Pancreas (tissue), 10 donors: ENCODE measurements around the gene SERPINB1. TPM values are rescaled to one million over a fixed set of nuclear protein-coding genes. Genes with fewer than 3 reads are reported as not detected.

ENCODE experiments used
- ATAC-seq, 4 donors: fragments of 200-7000 bp; cut with Tn5 transposase; one replicate each; pipeline versions ENCODE4 v1.8.0 to v1.9.1; 2020; ENCODE audit warnings: mild to moderate bottlenecking in 4 of 4, moderate library complexity in 4 of 4
- DNase-seq, 6 donors: peaks; one replicate each; pipeline ENCODE4 v3.0.0-alpha.2; 2020
- FAIRE-seq: peaks from 2 replicates; lab custom pipeline; 2012; peaks lifted over from hg19 to GRCh38; lab: Jason Lieb, UNC
- H3K27ac ChIP-seq, 4 donors: fragments of 200-600 bp; sonication (generic); 1 replicate in 3 of 4; 2 replicates in 1 of 4; pipeline versions ENCODE4 v1.5.0 to v1.8.0; 2020
- H3K27me3 ChIP-seq, 4 donors: fragments of 200-600 bp; one replicate each; pipeline ENCODE4 v1.8.0; 2021
- H3K36me3 ChIP-seq, 3 donors: fragments of 200-600 bp; sonication (generic) in 1 of 3; one replicate each; pipeline versions ENCODE4 v1.5.0 to v1.8.0; 2020 to 2021
- H3K4me1 ChIP-seq, 3 donors: fragments of 200-600 bp; one replicate each; pipeline ENCODE4 v1.8.0; 2021
- H3K4me3 ChIP-seq, 4 donors: fragments of 200-600 bp; sonication (generic) in 2 of 4; one replicate each; pipeline versions ENCODE4 v1.5.0 to v1.8.0; 2020 to 2021
- H3K9me3 ChIP-seq, 4 donors: fragments of 200-600 bp; one replicate each; pipeline ENCODE4 v1.8.0; 2021
- WGBS, 2 donors: extraction: QIAGEN DNeasy Blood & Tissue Kit; methylation state at CpG; one replicate each; pipeline ENCODE4 v1.1.7; 2013; 5-methylcytosine and 5-hydroxymethylcytosine counted together
- intact Hi-C, 3 donors: fragments of 100-400 bp; cut with DNase I; formaldehyde crosslinking; loops; one replicate each; pipeline versions ENCODE4 v1.11.1 to v1.14.2; 2022
- polyA plus RNA-seq, 2 donors: library from polyadenylated mRNA; stranded (reverse); fragments of 200-250 nt; gene quantifications; one replicate each; pipeline ENCODE4 v1.2.3, GENCODE V29; 2013
- total RNA-seq, 6 donors: library from RNA; stranded (reverse); fragmentation: NEBNext Ultra II Directional in 4 of 6; extraction: Animal tissue kit (Norgen Biotek cat#: 25700) in 4 of 6; gene quantifications; one replicate each; pipeline versions ENCODE4 v1.2.1 to v1.2.4, GENCODE V29; 2021 to 2023
- TF ChIP-seq, protein P1 (sequence below), 4 donors: fragments of 200-600 bp; sonication (generic) in 3 of 4; IDR thresholded peaks; one replicate each; pipeline versions ENCODE4 v1.5.0 to v1.8.0; 2021; ENCODE audit warnings: antibody characterized with exemption in 4 of 4
- donor health status: healthy with polysubstance abuse.
- donor health status: DM: no; HTN: no; CAD: no; lungs with moderate emphysema.
- donor health status: DM: no; HTN: no; CAD: no.
- donor health status: control.
- donor health status: control.
- donor health status: Bipolar disorder and iron deficiency.
- donor health status: DM: yes; HTN: yes; CAD: no.
- donor health status: DM: no; HTN: no; CAD: no.
- donor health status: DM: no; HTN: no; CAD: no.
- donor health status: DM: yes; HTN: yes; CAD: no.

Gene SERPINB1
- total and polyA plus RNA-seq, 8 donors = 68.1 to 285 (median 157) TPM

DNA sequence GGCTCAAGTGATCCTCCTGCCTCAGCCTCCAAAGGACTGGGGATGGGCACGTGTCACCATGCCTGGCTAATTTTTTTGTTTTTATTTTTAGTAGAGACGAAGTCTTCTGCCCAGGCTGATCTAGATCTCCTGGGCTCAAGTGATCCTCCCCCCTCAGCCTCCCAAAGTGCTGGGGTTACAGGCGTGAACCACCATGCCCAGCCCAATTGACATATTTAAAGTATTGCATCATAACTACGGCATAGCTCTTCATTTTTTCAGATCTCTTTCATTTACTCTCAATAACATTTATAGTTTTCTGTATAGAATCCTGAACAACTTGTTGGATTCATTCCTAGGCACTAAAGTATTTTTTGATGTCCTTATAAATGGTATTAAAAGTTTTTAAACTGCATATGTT lies 13.0 kb downstream of the SERPINB1 start:
- TF ChIP-seq, protein P1, sequence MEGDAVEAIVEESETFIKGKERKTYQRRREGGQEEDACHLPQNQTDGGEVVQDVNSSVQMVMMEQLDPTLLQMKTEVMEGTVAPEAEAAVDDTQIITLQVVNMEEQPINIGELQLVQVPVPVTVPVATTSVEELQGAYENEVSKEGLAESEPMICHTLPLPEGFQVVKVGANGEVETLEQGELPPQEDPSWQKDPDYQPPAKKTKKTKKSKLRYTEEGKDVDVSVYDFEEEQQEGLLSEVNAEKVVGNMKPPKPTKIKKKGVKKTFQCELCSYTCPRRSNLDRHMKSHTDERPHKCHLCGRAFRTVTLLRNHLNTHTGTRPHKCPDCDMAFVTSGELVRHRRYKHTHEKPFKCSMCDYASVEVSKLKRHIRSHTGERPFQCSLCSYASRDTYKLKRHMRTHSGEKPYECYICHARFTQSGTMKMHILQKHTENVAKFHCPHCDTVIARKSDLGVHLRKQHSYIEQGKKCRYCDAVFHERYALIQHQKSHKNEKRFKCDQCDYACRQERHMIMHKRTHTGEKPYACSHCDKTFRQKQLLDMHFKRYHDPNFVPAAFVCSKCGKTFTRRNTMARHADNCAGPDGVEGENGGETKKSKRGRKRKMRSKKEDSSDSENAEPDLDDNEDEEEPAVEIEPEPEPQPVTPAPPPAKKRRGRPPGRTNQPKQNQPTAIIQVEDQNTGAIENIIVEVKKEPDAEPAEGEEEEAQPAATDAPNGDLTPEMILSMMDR (IDR thresholded peaks at IDR 0.05) = no peak
- 93 to 94% methylated on average over 4 of the region's 4 CpGs for WGBS, 2 donors
- Histone ChIP-seq H3K27me3 (no peaks in the 10 kb centered on the region), H3K9me3 (no peaks in the 10 kb centered on the region), H3K36me3 (peaks cover 0 to 8% (median 0%) of the 10 kb centered on the region in 3 donors), H3K27ac (no peak overlapping the region), H3K4me1 (peaks cover 0 to 4% (median 0%) of the 10 kb centered on the region in 3 donors), H3K4me3 (no peak overlapping the region)
- intact Hi-C loops = no loop called here
- no peak for ATAC-seq
- no peak for FAIRE-seq
- DNase-seq = no peak

DNA sequence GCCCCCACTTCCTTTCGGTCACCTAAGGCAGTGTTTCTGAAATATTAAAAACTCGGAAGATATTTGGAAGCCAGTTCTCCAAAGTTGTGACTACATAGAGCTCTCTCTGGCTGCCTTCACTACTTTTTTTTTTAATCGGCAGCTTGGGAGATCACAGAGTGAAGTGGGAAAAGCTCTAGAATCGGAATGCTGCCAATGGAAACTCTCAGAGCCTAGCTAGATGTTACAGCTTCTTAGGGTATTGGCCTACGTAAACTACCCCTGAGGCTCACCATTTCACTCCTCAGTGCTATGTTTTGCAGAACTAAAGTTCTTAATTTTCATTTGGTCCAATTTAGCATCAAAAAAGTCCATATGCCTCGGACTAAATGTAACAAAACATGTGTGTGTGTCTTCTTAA lies 14.5 kb downstream of the SERPINB1 start:
- DNase-seq (no peak), FAIRE-seq (no peak), ATAC-seq (no peak)
- Histone ChIP-seq H3K9me3 (no peaks in the 10 kb centered on the region), H3K4me1 (peaks cover 0 to 4% (median 0%) of the 10 kb centered on the region in 3 donors), H3K27ac (no peak overlapping the region), H3K4me3 (no peak overlapping the region), H3K36me3 (no peaks in the 10 kb centered on the region), H3K27me3 (no peaks in the 10 kb centered on the region)
- WGBS, 2 donors = 80 to 81% methylated on average over 6 of the region's 6 CpGs
- intact Hi-C loops = no loop called here
- TF ChIP-seq, protein P1 (IDR thresholded peaks at IDR 0.05) = no peak

DNA sequence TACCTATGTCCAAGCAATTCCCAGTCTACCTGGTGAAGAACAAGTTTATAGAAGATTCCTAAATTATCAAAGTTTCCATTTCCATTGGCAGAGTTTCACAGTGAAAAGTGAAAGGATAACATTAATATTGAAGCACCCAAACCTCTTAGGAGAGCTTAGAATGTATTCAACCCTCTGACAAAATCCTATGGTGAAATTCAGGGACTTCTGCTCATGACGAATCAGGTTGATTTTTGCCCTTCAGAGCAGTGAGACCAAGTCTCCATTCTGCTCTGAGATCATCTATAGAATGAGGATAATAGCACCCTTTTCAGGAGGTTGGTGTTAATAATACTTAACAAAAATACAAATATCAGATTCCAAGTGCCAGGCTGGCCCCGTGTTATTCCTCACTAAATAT lies 15.5 kb downstream of the SERPINB1 start:
- Histone ChIP-seq H3K4me1 (peaks cover 0 to 4% (median 0%) of the 10 kb centered on the region in 3 donors), H3K27ac (no peak overlapping the region), H3K4me3 (no peak overlapping the region), H3K9me3 (no peaks in the 10 kb centered on the region), H3K27me3 (no peaks in the 10 kb centered on the region), H3K36me3 (no peaks in the 10 kb centered on the region)
- FAIRE-seq (no peak), ATAC-seq (no peak), DNase-seq (no peak)
- 55 to 63% methylated on average over 2 of the region's 2 CpGs for WGBS, 2 donors
- TF ChIP-seq, protein P1 (IDR thresholded peaks at IDR 0.05) = no peak
- intact Hi-C loops = no loop called here

DNA sequence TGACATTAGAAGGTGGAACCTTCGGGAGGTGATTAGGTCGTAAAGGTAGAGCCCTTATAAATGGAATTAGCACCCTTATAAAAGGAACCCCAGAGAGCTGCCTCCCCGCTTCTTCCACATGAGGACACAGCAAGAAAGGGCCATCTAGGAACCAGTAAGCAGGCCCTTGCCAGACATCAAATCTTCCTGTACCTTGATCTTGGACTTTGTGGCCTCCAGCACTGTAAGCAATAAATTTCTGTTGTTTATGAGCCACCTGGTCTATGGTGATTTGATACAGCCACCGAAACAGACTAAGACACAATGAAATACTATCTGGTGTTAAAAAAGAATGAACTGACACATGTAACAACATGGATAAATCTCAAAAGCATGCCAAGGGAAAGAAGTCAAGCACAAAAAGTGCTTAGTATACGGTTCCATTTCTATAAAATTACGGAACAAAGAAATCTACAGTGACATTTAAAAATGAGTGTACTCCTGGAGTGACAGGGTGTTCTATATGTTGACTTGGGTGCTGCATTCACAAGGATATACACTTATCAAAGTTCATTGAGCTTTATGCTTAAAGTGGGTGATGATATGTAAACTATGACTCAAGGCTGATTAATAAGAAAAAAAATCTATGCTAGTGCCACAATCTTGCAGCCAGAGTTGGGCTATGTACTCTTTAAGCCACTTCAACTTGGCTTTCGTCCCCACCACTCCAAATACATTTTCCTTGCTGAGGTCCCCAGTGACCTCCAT lies 18.4 kb downstream of the SERPINB1 start:
- DNase-seq (no peak), FAIRE-seq (no peak), ATAC-seq (no peak)
- 91 to 94% methylated on average over 7 of the region's 7 CpGs for WGBS, 2 donors
- TF ChIP-seq, protein P1 (IDR thresholded peaks at IDR 0.05) = no peak
- no peaks in the 10 kb centered on the region for H3K27me3 ChIP-seq
- no peak overlapping the region for H3K4me3 ChIP-seq
- H3K9me3 ChIP-seq = no peaks in the 10 kb centered on the region
- H3K36me3 ChIP-seq = no peaks in the 10 kb centered on the region
- intact Hi-C loops = no loop called here
- no peak overlapping the region for H3K27ac ChIP-seq
- H3K4me1 ChIP-seq = peaks cover 3 to 7% (median 6%) of the 10 kb centered on the region in 3 donors

DNA sequence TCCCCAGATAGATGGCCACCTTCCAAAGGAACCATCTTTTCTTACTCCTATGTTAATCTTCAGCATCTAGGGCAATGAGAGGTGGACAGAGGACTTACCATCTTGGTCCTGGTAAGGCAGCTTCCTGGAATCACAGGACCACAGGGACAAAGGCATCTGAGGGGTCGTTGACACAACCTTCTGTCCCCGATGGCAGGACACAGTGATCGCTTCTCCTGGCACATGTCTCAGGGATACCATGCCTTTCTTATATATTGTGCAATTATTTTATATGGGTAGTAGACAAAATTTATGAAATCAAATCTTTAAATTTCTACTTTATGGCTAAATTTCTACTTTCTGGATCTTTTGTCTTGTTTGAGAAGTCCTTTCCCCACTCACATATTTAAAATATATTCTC lies 20.1 kb downstream of the SERPINB1 start:
- TF ChIP-seq, protein P1 (IDR thresholded peaks at IDR 0.05) = no peak
- Histone ChIP-seq H3K36me3 (no peaks in the 10 kb centered on the region), H3K9me3 (no peaks in the 10 kb centered on the region), H3K27ac (no peak overlapping the region), H3K27me3 (no peaks in the 10 kb centered on the region), H3K4me3 (no peak overlapping the region), H3K4me1 (peaks cover 3 to 17% (median 16%) of the 10 kb centered on the region in 3 donors)
- FAIRE-seq (no peak), DNase-seq (no peak), ATAC-seq (no peak)
- WGBS, 2 donors = 93 to 100% methylated on average over 3 of the region's 3 CpGs
- intact Hi-C loops = no loop called here
